HG02852 (cell line): ENCODE measurements around the gene USP24.
"Not testable (repeated sequence)": the region's sequence is repeated elsewhere in the genome, so short reads cannot be mapped to it uniquely, and the experiment has no call there.

Source experiments
- ATAC-seq: cut with Tn5 transposase; IDR thresholded peaks from one replicate; pipeline ENCODE4 v1.9.1; 2021; ENCODE audit warnings: mild to moderate bottlenecking, moderate library complexity; ENCODE audit not compliant: unreplicated experiment

Gene USP24

GRCh38 chr1:55043011-55043410 lies 172.2 kb downstream of the USP24 start:
- ATAC-seq, result no peak

DNA sequence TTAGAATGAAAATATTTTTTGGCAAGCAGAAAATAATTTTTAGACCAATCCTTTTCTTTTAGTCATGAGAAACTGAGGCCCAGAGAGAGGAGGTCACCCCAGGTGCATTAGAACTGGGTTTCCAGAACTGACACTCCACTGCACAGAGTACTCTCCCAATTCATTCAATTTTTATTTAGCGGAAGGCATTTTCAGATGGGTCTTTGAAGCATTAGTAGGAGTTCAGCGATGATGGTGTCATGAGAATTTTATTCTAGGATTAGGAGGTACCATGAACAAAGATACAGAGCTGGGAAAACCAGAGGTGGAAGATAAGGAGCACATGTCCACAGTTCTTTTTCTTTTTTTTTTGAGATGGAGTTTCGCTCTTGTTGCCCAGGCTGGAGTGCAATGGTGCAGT lies 173.6 kb downstream of the USP24 start:
- no peak for ATAC-seq

DNA sequence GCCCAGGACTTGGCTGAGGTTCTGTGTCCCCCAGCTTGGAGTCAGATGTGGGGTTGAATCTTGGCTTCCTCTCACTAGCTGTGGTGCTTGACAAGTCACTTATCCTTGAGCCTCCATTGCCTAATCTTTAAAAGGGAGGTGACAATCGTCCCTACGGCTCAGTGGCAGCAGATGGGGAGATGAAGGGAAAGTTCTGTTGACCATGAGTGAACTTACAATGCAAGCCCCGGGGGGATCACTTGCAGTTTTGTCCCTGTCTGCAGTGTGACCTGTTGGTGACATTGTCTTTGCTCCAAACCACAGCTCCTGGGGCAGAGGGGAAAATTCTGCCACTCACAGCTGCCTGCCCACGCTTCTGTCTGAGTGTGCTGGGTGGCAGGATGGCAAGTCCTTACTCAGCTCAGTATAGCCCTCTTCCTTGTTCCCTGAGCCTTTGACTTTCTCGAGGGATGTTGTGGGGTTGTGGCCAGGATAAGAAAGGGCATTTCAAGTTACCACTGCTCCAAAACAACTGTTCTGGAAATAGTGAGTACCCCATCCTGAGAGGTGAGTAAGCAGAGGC lies 174.2 kb downstream of the USP24 start:
- ATAC-seq, result no peak

GRCh38 chr1:55040083-55040932 lies 174.9 kb downstream of the USP24 start:
- no peak for ATAC-seq

DNA sequence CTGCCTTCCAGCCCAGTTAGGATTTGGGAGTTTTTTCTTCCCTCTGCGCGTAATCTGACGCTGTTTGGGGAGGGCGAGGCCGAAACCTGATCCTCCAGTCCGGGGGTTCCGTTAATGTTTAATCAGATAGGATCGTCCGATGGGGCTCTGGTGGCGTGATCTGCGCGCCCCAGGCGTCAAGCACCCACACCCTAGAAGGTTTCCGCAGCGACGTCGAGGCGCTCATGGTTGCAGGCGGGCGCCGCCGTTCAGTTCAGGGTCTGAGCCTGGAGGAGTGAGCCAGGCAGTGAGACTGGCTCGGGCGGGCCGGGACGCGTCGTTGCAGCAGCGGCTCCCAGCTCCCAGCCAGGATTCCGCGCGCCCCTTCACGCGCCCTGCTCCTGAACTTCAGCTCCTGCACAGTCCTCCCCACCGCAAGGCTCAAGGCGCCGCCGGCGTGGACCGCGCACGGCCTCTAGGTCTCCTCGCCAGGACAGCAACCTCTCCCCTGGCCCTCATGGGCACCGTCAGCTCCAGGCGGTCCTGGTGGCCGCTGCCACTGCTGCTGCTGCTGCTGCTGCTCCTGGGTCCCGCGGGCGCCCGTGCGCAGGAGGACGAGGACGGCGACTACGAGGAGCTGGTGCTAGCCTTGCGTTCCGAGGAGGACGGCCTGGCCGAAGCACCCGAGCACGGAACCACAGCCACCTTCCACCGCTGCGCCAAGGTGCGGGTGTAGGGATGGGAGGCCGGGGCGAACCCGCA lies 175.7 kb downstream of the USP24 start, which contains the start of gene PCSK9:
TSS of gene PCSK9 (plus strand) at position 207 of the 741 bp plus-strand sequence. CDS start at position 497, 290 bp downstream.
- no peak for ATAC-seq

DNA sequence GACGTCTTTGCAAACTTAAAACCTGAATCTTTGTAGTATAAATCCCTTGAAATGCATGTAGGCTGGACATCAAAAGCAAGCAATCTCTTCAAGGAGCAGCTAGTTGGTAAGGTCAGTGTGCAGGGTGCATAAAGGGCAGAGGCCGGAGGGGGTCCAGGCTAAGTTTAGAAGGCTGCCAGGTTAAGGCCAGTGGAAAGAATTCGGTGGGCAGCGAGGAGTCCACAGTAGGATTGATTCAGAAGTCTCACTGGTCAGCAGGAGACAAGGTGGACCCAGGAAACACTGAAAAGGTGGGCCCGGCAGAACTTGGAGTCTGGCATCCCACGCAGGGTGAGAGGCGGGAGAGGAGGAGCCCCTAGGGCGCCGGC lies 176.2 kb downstream of the USP24 start:
- no peak for ATAC-seq

DNA sequence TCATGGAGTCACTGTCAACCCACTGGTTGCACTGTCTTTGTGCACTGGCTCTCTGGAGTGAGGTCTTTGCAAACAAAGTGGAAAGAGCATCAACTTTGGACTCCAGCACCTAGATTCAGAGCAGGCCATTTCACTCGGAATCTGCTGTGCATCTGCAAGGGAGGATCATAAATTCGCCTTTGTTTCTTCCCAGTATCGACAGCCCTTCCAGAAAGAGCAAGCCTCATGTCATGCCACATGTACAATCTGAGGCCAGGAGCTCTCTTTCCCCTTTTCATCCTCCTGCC lies 176.7 kb downstream of the USP24 start:
- ATAC-seq, result no peak

GRCh38 chr1:55037733-55038551 lies 177.2 kb downstream of the USP24 start:
- ATAC-seq, result no peak

- ATAC-seq, result no peak
Observed at GRCh38 chr1:55035904-55036303, 179.3 kb downstream of the USP24 start.

- no peak for ATAC-seq
Observed at GRCh38 chr1:55034476-55035133, 180.6 kb downstream of the USP24 start.

- no peak for ATAC-seq
Observed at GRCh38 chr1:55033265-55033614, 181.9 kb downstream of the USP24 start.

GRCh38 chr1:55031098-55031497 lies 184.1 kb downstream of the USP24 start:
- ATAC-seq, result not testable (repeated sequence)

DNA sequence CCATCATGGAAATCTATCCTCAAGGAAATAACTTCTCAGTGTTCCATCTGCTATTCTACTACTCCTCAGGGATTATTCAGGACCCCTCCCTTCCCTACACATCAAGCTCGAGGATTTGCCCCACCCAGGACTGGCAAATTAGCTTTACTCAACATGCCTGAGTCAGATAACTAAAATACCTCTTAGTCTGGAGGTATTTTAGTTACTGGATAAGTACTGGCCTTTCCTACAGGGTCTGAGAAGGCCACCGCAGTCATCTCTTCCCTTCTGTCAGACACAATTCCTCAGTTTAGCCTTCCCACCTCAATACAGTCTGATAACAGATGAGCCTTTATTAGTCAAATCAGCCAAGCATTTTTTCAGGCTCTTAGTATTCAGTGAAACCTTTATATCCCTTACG lies 188.5 kb downstream of the USP24 start:
- not testable (repeated sequence) for ATAC-seq

- ATAC-seq, result not testable (repeated sequence)
Observed at GRCh38 chr1:55024163-55024562, 191.0 kb downstream of the USP24 start.

DNA sequence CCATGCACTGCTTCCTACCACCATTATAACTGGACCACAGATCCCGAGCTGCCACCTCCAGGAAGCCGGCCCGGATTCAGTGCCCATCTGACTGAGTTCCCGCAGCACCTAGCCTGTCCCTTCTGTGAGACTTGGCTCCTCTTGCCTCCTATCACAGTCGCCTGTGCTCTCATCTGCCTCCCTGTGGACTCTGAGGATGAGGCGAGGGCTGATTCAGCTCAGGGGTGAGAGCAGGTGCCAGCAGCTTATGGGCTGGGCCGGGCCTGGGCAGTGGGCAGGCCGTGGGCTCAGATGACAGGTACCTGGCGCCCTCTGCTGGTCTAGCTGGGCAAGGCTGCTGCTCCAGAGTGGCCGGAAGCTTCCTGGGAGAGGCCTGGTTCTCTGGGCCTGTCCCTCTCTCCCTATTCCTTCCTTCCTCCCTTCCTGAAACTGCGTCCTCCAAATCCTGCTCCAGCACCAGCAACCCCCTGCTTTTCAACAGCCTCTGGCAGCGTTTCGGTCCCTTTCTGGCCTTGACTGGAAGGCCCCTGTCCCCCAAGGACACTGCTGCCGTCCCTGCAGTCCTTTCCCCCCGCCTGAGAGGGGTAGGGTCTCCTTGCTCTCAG lies 193.1 kb downstream of the USP24 start:
- peak; percentile 57 for ATAC-seq

DNA sequence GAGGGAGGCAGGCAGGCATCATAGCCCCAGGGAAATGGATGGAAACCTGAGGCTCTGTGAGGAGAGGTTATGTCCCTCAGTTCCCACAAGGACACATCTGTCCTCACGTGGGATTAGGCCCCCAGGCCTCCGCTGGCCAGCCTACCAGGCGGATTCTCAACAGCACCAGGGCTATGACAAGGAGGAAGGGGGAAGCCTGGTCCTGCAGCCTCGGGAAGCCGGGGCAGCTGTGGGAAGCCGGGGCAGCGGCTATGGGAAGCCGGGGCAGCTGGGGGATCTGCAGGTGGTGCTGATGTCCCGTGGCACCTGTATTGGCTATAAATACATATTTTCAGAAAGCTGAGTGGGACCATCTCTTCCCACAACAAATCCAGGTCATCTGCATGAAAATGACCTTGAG lies 196.8 kb downstream of the USP24 start:
- ATAC-seq, result no peak
